ENCODE data around the gene METTL4.
"Not testable (repeated sequence)": the region's sequence is repeated elsewhere in the genome, so short reads cannot be mapped to it uniquely, and the experiment has no call there.

METTL4 gene

GRCh38 chr18:2555895-2556294 lies 15.4 kb downstream of the METTL4 start:
- TF ChIP-seq FOXK2 (IDR thresholded peaks at IDR 0.05) (no peak), L3MBTL2 (conservative IDR thresholded peaks at IDR 0.05) (no peak), ZNF384 (IDR thresholded peaks at IDR 0.05) (no peak), SP1 (IDR thresholded peaks at IDR 0.05) (no peak), LEF1 (IDR thresholded peaks at IDR 0.05; ENCODE audit: borderline replicate concordance) (no peak)
- no peak for DNase-seq (ENCODE audit: extremely low spot score)
- POLR2A ChIA-PET = no interaction called here
- CTCF ChIA-PET = no interaction called here

GRCh38 chr18:2554696-2555095 lies 16.6 kb downstream of the METTL4 start:
- no peak for DNase-seq (ENCODE audit: extremely low spot score)
- CTCF ChIA-PET = no interaction called here
- POLR2A ChIA-PET = no interaction called here
- TF ChIP-seq SUZ12 (IDR thresholded peaks at IDR 0.05) (no peak), FOXM1 (IDR thresholded peaks at IDR 0.05; ENCODE audit: borderline replicate concordance) (no peak), CTBP1 (IDR thresholded peaks at IDR 0.05; ENCODE audit: borderline replicate concordance) (no peak), ARNT (IDR thresholded peaks at IDR 0.05) (no peak), ZNF384 (IDR thresholded peaks at IDR 0.05) (no peak)
- TF ChIP-seq, protein P1, sequence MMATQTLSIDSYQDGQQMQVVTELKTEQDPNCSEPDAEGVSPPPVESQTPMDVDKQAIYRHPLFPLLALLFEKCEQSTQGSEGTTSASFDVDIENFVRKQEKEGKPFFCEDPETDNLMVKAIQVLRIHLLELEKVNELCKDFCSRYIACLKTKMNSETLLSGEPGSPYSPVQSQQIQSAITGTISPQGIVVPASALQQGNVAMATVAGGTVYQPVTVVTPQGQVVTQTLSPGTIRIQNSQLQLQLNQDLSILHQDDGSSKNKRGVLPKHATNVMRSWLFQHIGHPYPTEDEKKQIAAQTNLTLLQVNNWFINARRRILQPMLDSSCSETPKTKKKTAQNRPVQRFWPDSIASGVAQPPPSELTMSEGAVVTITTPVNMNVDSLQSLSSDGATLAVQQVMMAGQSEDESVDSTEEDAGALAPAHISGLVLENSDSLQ (IDR thresholded peaks at IDR 0.05) = no peak

- DNase-seq (ENCODE audit: extremely low spot score) = no peak
- ChIA-PET POLR2A (no interaction called here), CTCF (no interaction called here)
- no peak for TF ChIP-seq TARDBP (IDR thresholded peaks at IDR 0.05)
- TF ChIP-seq HDGF (IDR thresholded peaks at IDR 0.05; ENCODE audit: borderline replicate concordance) = no peak
- TF ChIP-seq, protein P1 (IDR thresholded peaks at IDR 0.05) = no peak
- TF ChIP-seq ELF4 (IDR thresholded peaks at IDR 0.05) = no peak
- no peak for TF ChIP-seq FOXM1 (IDR thresholded peaks at IDR 0.05; ENCODE audit: borderline replicate concordance)
- no peak for TF ChIP-seq FOXK2 (IDR thresholded peaks at IDR 0.05)
- no peak for TF ChIP-seq L3MBTL2 (conservative IDR thresholded peaks at IDR 0.05)
These were observed 19.9 kb downstream of the METTL4 start for GRCh38 chr18:2551425-2551824.

DNA sequence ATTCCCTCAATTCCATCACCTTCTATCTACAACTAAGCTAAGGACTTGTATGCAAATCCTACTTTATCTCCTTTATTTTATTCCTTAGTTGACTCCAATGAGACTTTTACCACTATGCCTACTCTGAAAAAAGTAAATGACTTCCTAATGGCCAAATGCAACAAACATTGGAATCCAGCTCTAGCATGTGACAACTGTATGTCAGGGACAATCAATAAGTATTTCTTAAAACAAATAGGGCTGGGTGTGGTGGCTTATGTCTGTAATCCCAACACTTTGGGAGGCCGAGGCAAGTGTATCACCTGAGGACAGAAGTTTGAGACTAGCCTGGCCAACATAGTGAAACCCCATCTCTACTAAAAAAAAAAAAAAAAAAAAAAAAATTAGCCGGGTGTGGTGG lies 21.8 kb downstream of the METTL4 start:
- TF ChIP-seq L3MBTL2 (conservative IDR thresholded peaks at IDR 0.05) (no peak), FOXK2 (IDR thresholded peaks at IDR 0.05) (no peak), NFRKB (IDR thresholded peaks at IDR 0.05) (no peak), SUZ12 (IDR thresholded peaks at IDR 0.05) (no peak), SP1 (IDR thresholded peaks at IDR 0.05) (no peak), ARNT (IDR thresholded peaks at IDR 0.05) (no peak), ELF4 (IDR thresholded peaks at IDR 0.05) (no peak), BHLHE40 (IDR thresholded peaks at IDR 0.05; ENCODE audit: borderline replicate concordance) (no peak), LEF1 (IDR thresholded peaks at IDR 0.05; ENCODE audit: borderline replicate concordance) (no peak), TARDBP (IDR thresholded peaks at IDR 0.05) (no peak), FOXM1 (IDR thresholded peaks at IDR 0.05; ENCODE audit: borderline replicate concordance) (no peak), HDGF (IDR thresholded peaks at IDR 0.05; ENCODE audit: borderline replicate concordance) (no peak), FOXA1 (IDR thresholded peaks at IDR 0.05) (no peak)
- DNase-seq (ENCODE audit: extremely low spot score) = no peak
- POLR2A ChIA-PET = no interaction called here
- CTCF ChIA-PET = no interaction called here

GRCh38 chr18:2547477-2548087 lies 23.7 kb downstream of the METTL4 start:
- DNase-seq (ENCODE audit: extremely low spot score) = peak; percentile 15
- TF ChIP-seq LEF1 (IDR thresholded peaks at IDR 0.05; ENCODE audit: borderline replicate concordance) = no peak
- no peak for TF ChIP-seq ARNT (IDR thresholded peaks at IDR 0.05)
- no peak for TF ChIP-seq BHLHE40 (IDR thresholded peaks at IDR 0.05; ENCODE audit: borderline replicate concordance)
- no peak for TF ChIP-seq FOXK2 (IDR thresholded peaks at IDR 0.05)
- no peak for TF ChIP-seq FOXA1 (IDR thresholded peaks at IDR 0.05)
- TF ChIP-seq ZNF384 (IDR thresholded peaks at IDR 0.05) = no peak
- no peak for TF ChIP-seq TARDBP (IDR thresholded peaks at IDR 0.05)
- TF ChIP-seq, protein P1 (IDR thresholded peaks at IDR 0.05) = no peak
- no peak for TF ChIP-seq HDGF (IDR thresholded peaks at IDR 0.05; ENCODE audit: borderline replicate concordance)
- no peak for TF ChIP-seq L3MBTL2 (conservative IDR thresholded peaks at IDR 0.05)
- TF ChIP-seq FOXM1 (IDR thresholded peaks at IDR 0.05; ENCODE audit: borderline replicate concordance) = no peak
- TF ChIP-seq ELF4 (IDR thresholded peaks at IDR 0.05) = no peak
- CTCF ChIA-PET = interaction anchor here (0.6 kb wide), 1 partner anchor 46 kb away, joined by 3 read pairs; no protein-coding TSS in a partner anchor
- POLR2A ChIA-PET = no interaction called here

DNA sequence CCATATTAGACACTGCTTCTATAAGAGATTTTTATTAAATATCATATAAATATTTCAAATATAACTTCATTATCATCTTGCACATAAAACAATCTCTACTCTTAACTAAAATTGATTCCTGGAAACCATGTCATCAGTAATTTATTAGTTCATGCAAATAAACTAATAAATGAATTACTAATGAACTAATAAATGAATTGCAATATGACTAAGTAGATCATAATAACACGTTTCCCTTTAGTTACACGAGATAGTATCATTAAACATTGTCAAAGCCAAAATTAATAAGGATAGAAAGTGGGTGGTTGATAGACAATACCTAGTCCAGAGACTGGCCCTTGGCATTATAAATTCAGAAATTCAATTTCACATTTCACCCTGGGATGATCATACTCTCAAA lies 26.1 kb downstream of the METTL4 start:
- DNase-seq (ENCODE audit: extremely low spot score) = no peak
- POLR2A ChIA-PET = no interaction called here
- TF ChIP-seq ARNT (IDR thresholded peaks at IDR 0.05) (no peak), SUZ12 (IDR thresholded peaks at IDR 0.05) (no peak)
- CTCF ChIA-PET = no interaction called here

DNA sequence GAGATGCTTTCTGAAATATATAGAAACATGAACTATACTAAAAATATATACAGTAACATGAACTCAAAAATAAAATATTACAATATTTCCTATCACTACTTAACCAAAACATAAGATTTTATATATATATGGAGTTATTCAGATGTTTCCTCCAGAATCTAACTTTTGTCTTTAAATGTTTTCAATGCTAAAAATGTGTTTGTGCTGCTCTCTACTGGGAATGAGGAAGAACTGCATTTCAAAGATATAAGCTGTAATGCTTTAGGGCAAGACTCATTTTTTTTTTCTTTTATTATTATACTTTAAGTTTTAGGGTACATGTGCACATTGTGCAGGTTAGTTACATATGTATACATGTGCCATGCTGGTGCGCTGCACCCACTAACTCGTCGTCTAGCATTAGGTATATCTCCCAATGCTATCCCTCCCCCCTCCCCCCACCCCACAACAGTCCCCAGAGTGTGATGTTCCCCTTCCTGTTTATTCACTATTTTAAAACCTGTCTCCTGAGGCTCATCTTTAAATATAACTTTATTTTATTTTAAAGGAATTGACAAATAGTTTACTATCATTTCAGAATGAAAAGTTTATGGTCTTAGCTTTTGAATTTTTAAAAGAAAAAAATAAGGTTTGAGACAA lies 29.3 kb downstream of the METTL4 start:
- CTCF ChIA-PET = interaction anchor here (0.6 kb wide), 2 partner anchors 438 to 1150 kb away, joined by 3 read pairs; no protein-coding TSS in a partner anchor
- POLR2A ChIA-PET; DNase-seq (ENCODE audit: extremely low spot score): not testable (repeated sequence)
